GM06990 (cell line): ENCODE measurements around the gene SIGLEC12.
"Not testable (repeated sequence)": the region's sequence is repeated elsewhere in the genome, so short reads cannot be mapped to it uniquely, and the experiment has no call there.

Source experiments
- DNase-seq: peaks from one replicate; pipeline ENCODE4 v3.0.0-alpha.2; 2011; ENCODE audit not compliant: insufficient read length; ENCODE audit errors: extremely low read depth
- H3K27me3 ChIP-seq: replicated peaks from 2 replicates; pipeline ENCODE4 v1.6.0; 2011; ENCODE audit warnings: low read length; ENCODE audit not compliant: control insufficient read depth, insufficient read depth
- H3K36me3 ChIP-seq: 2 replicates; pipeline ENCODE4 v1.5.1; 2011; ENCODE audit warnings: low read length; ENCODE audit not compliant: control insufficient read depth, insufficient read depth
- H3K4me3 ChIP-seq: replicated peaks from 2 replicates; pipeline ENCODE4 v1.5.1; 2011; ENCODE audit warnings: low read depth, mild to moderate bottlenecking, control low read depth, low read length
- CTCF ChIP-seq: IDR thresholded peaks from 2 replicates; pipeline ENCODE4 v1.5.1; 2011; ENCODE audit warnings: low read length, control low read depth, mild to moderate bottlenecking, inconsistent platforms; ENCODE audit not compliant: insufficient read depth, poor library complexity, severe bottlenecking

SIGLEC12 gene

GRCh38 chr19:51507640-51508058 is 6.0 kb upstream of the SIGLEC12 start:
- DNase-seq, result no peak
- no peak for TF ChIP-seq CTCF

GRCh38 chr19:51507192-51507591 is 5.6 kb upstream of the SIGLEC12 start:
- H3K4me3 ChIP-seq, result no peak overlapping the region
- no peaks in the 10 kb centered on the region; the same call in 1 of the 2 replicates for H3K27me3 ChIP-seq
- H3K36me3 ChIP-seq, result no peaks in the 10 kb centered on the region
- no peak for DNase-seq
- TF ChIP-seq CTCF, result no peak

More at GRCh38 chr19:51507640-51508058, 6.0 kb upstream of the SIGLEC12 start:
- H3K4me3 ChIP-seq, result no peak overlapping the region
- H3K36me3 ChIP-seq, result no peaks in the 10 kb centered on the region
- no peaks in the 10 kb centered on the region; the same call in 1 of the 2 replicates for H3K27me3 ChIP-seq

- no peaks in the 10 kb centered on the region for H3K36me3 ChIP-seq
- DNase-seq, result no peak
- TF ChIP-seq CTCF, result no peak
- no peak overlapping the region for H3K4me3 ChIP-seq
- H3K27me3 ChIP-seq, result no peaks in the 10 kb centered on the region; the same call in 1 of the 2 replicates
These were observed 4.3 kb upstream of the SIGLEC12 start for GRCh38 chr19:51505904-51506303.

DNA sequence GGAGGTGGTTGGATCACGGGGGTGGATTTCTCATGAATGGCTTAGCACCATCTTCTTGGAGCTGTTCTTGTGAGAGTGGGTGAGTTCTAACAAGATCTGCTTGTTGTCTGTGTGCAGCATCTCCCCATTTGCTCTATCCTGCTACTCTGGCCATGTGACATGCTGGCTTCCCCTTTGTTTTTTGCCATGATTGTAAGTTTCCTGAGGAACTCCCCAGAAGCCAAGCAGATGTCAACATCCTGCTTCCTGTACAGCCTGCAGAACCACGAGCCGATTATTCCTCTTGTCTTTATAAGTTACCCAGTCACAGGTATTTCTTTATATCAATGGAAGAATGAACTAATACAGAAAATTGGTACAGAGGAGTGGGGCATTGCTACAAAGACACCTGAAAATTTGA is 2.3 kb upstream of the SIGLEC12 start:
- H3K4me3 ChIP-seq, result no peak overlapping the region
- no peak for DNase-seq
- no peaks in the 10 kb centered on the region; the same call in 1 of the 2 replicates for H3K27me3 ChIP-seq
- H3K36me3 ChIP-seq, result no peaks in the 10 kb centered on the region
- no peak for TF ChIP-seq CTCF

GRCh38 chr19:51503286-51503817 is 1.8 kb upstream of the SIGLEC12 start:
- no peak for TF ChIP-seq CTCF
- Histone ChIP-seq H3K4me3 (no peak overlapping the region), H3K27me3 (no peaks in the 10 kb centered on the region; the same call in 1 of the 2 replicates), H3K36me3 (no peaks in the 10 kb centered on the region)
- no peak for DNase-seq

- H3K27me3 ChIP-seq, H3K4me3 ChIP-seq, DNase-seq, H3K36me3 ChIP-seq: not testable (repeated sequence)
These were observed 669 bp downstream of the SIGLEC12 start for GRCh38 chr19:51500931-51501330.
